ENCODE measurements around the gene ZBTB39.
"Not testable (repeated sequence)": the region's sequence is repeated elsewhere in the genome, so short reads cannot be mapped to it uniquely, and the experiment has no call there.

ZBTB39 gene

GRCh38 chr12:56978397-56979138, 27.8 kb downstream of the ZBTB39 start:
- DNase-seq (ENCODE audit: low spot score), result no peak

- not testable (repeated sequence) for DNase-seq (ENCODE audit: low spot score)
Measured at GRCh38 chr12:56977361-56977760, 29.0 kb downstream of the ZBTB39 start.

- DNase-seq (ENCODE audit: low spot score), result not testable (repeated sequence)
Measured at GRCh38 chr12:56974224-56974623, 32.1 kb downstream of the ZBTB39 start.

- DNase-seq (ENCODE audit: low spot score), result not testable (repeated sequence)
Measured at GRCh38 chr12:56968910-56969309, 37.4 kb downstream of the ZBTB39 start.

- DNase-seq (ENCODE audit: low spot score), result not testable (repeated sequence)
Measured at GRCh38 chr12:56965997-56966642, 40.2 kb downstream of the ZBTB39 start.

GRCh38 chr12:56965124-56965523, 41.2 kb downstream of the ZBTB39 start:
- not testable (repeated sequence) for DNase-seq (ENCODE audit: low spot score)

- DNase-seq (ENCODE audit: low spot score), result not testable (repeated sequence)
Measured at GRCh38 chr12:56963557-56963956, 42.8 kb downstream of the ZBTB39 start.

GRCh38 chr12:56962247-56962646, 44.1 kb downstream of the ZBTB39 start:
- DNase-seq (ENCODE audit: low spot score), result not testable (repeated sequence)

- no peak for DNase-seq (ENCODE audit: low spot score)
Measured at GRCh38 chr12:56958422-56958821, 47.9 kb downstream of the ZBTB39 start.

GRCh38 chr12:56957229-56958052, 48.9 kb downstream of the ZBTB39 start, which contains the start of gene RDH16:
Gene RDH16 (minus strand): TSS chr12:56957608. CDS start chr12:56957462, 146 bp downstream.
- no peak for DNase-seq (ENCODE audit: low spot score)

GRCh38 chr12:56955631-56956256, 50.6 kb downstream of the ZBTB39 start:
- peak; percentile 37 for DNase-seq (ENCODE audit: low spot score)

GRCh38 chr12:56954958-56955355, 51.4 kb downstream of the ZBTB39 start:
- DNase-seq (ENCODE audit: low spot score), result no peak

GRCh38 chr12:56954057-56954957, 52.0 kb downstream of the ZBTB39 start:
- DNase-seq (ENCODE audit: low spot score), result no peak

- DNase-seq (ENCODE audit: low spot score), result no peak
Measured at GRCh38 chr12:56953314-56953713, 53.0 kb downstream of the ZBTB39 start.

- no peak for DNase-seq (ENCODE audit: low spot score)
Measured at GRCh38 chr12:56951582-56952339, 54.6 kb downstream of the ZBTB39 start.

GRCh38 chr12:56948881-56949280, 57.5 kb downstream of the ZBTB39 start:
- DNase-seq (ENCODE audit: low spot score), result no peak
